GM19099 (cell line): ENCODE measurements around the gene CES4A.
A peak's percentile ranks its signal among the peaks of the same experiment; 100 is the strongest.

Experiments
- POLR2A ChIP-seq: IDR thresholded peaks from 3 replicates; pipeline ENCODE4 v1.6.1; 2011; ENCODE audit warnings: low read depth; ENCODE audit not compliant: insufficient read length; ENCODE audit errors: extremely low read depth

Gene CES4A

GRCh38 chr16:67024384-67025209 is 36.2 kb downstream of the CES4A start:
- no peak for TF ChIP-seq POLR2A

- TF ChIP-seq POLR2A, result no peak
Measured at GRCh38 chr16:67025210-67025550, 36.8 kb downstream of the CES4A start.

- TF ChIP-seq POLR2A, result no peak
Measured at GRCh38 chr16:67026570-67026969, 38.2 kb downstream of the CES4A start.

GRCh38 chr16:67027046-67027445 is 38.7 kb downstream of the CES4A start:
- TF ChIP-seq POLR2A, result no peak

GRCh38 chr16:67028167-67028695 is 39.8 kb downstream of the CES4A start:
- TF ChIP-seq POLR2A, result no peak

GRCh38 chr16:67028696-67029253 is 40.4 kb downstream of the CES4A start, which contains the start of gene CBFB:
Gene CBFB, plus strand, starts transcription at chr16:67029149. Its CDS starts 259 bp downstream, at chr16:67029408.
- TF ChIP-seq POLR2A, result peak; percentile 98

GRCh38 chr16:67029254-67030096 is 41.1 kb downstream of the CES4A start:
- peak; percentile 56 for TF ChIP-seq POLR2A

- TF ChIP-seq POLR2A, result no peak
Measured at GRCh38 chr16:67030221-67030962, 42.0 kb downstream of the CES4A start.

- no peak for TF ChIP-seq POLR2A
Measured at GRCh38 chr16:67034487-67034886, 46.1 kb downstream of the CES4A start.

- TF ChIP-seq POLR2A, result no peak
Measured at GRCh38 chr16:67035364-67035763, 47.0 kb downstream of the CES4A start.

- no peak for TF ChIP-seq POLR2A
Measured at GRCh38 chr16:67036323-67036741, 47.9 kb downstream of the CES4A start.

- TF ChIP-seq POLR2A, result no peak
Measured at GRCh38 chr16:67039260-67040020, 51.1 kb downstream of the CES4A start.

GRCh38 chr16:67040166-67040565 is 51.8 kb downstream of the CES4A start:
- no peak for TF ChIP-seq POLR2A

- TF ChIP-seq POLR2A, result no peak
Measured at GRCh38 chr16:67040906-67041305, 52.5 kb downstream of the CES4A start.
